GM18511 (cell line): Measurements from ENCODE around the gene CCDC167.
"Not testable (repeated sequence)": the region's sequence is repeated elsewhere in the genome, so short reads cannot be mapped to it uniquely, and the experiment has no call there.

ENCODE experiments used
- ATAC-seq: cut with Tn5 transposase; IDR thresholded peaks from one replicate; pipeline ENCODE4 v1.9.1; 2021; ENCODE audit warnings: mild to moderate bottlenecking, moderate library complexity; ENCODE audit not compliant: unreplicated experiment

CCDC167 gene

DNA sequence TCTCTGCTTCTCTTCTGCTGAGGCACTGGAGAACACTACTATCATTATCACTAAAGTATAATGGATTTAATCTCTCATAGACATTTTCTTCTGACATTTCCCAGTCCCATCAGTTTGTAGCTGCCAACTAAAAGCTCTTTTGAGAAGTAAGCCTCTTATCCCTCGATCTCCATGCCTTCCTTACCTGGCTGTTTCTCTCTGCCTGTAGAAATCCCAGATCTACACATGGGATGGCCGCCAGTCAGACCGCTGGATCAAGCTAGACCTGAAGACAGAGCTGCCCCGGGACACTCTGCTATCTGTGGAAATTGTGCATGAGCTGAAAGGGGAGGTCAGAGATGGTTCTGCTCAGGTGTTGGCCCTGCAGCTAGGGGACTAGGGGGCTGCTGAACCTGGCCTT lies 25.4 kb downstream of the CCDC167 start:
- no peak for ATAC-seq

DNA sequence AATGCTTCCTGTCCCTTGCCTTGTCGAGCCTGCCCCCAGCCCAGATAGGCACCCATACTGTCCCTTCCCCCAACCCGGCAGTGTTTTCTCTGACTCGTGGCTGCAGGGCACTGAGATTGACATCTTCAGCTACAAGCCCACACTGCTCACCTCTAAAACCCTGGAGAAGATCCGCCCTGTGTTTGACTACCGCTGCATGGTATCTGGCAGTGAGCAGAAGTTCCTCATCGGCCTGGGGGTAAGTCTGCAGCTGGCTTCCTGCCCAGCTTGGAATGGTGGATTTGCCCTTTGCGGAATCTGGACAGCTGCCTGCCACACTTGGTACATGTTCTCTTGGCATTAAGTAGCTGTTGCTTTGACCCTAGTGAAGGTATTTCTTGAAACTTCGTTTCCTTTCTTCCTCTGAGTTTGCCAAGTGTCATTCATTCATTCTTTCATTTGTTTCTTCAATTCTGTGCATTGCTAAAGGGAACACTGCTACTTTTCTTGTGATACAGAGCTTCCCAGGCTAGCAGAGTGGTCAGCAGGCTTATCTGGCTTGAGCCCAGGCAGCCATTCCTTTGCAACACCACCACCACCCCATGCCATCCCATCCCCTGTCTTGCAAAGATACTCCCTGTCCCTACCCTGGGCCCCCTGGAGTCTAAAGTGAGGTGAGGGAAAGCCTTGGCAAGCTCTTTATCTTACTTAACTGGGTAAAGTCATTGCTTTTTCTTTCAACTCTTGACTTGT lies 26.2 kb downstream of the CCDC167 start:
- ATAC-seq = no peak

DNA sequence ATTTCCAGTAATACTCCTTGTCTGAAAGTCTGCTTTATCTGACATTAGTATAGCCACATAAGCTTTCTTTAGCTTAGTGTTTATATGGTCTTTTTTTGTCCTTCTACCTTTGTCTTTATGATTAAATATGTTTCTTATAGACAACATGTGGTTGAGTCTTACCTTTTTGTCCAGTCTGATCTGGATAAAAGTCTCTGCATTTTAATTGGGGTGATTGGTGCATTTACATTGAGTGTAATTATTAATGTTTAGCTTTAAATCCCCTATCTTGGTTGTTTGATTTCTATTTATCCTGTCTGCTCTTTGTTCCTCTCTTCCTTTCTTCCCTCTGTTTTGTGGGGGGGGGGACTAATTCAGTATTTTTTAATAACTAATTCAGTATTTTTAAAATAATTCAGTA lies 32.0 kb downstream of the CCDC167 start:
- no peak for ATAC-seq

- no peak for ATAC-seq
Measured at GRCh38 chr6:37463110-37463509, 36.6 kb downstream of the CCDC167 start.

GRCh38 chr6:37460805-37461204 lies 38.9 kb downstream of the CCDC167 start:
- no peak for ATAC-seq

GRCh38 chr6:37459981-37460800 lies 39.5 kb downstream of the CCDC167 start:
- ATAC-seq = no peak

GRCh38 chr6:37456816-37457560 lies 42.7 kb downstream of the CCDC167 start:
- ATAC-seq = no peak

DNA sequence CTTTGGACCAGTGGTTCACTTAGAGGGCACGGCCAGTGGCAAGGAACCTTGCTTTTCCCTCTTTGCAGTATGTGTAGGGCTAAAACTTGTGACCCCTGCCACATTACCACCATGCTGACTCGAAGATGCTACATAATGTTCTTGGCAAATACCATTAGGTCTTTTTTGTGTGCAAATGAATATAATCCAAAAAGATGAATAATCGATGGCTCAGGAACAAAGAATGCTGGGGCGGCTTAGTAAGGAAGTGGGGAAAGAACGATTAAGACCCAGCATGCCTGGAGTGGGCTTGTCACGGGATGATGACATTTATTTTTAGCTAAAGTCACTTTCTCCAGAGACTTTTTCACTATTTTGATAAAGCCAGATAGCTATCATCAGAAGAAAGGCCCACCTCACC lies 43.6 kb downstream of the CCDC167 start:
- no peak for ATAC-seq

DNA sequence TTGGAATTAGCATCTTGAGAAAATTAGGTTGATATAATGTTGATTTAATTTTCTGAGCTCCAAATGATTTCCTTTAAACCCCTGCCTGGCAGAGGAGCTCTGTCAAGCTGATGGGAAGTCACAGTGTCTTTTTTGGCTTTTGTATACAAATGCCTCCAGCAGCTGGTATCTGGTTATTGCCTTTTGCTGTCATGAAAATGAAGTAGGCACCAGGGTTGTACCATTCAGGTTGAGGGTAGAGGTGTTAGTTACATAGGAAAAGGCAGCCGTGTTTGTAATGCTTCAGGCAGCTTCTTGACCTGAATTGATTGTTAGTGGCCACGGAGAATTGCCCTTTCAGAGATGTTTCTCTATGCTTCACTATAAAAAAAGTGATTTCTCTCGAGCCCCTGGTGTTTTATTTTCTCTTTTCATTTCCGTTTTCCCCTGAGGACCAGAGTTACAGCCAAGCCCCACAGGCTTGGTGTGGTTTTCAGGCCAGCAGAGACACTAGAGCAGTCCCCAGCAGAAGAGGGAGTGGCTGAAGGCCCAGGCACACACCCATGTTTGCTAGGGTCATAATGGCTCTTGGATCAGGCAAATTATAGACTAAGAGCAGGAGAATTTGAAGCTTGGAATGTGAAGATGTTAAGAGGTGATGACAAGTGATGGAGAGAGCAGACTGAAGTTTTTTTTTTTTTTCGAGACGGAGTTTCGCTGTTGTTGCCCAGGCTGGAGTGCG lies 45.1 kb downstream of the CCDC167 start:
- no peak for ATAC-seq

- ATAC-seq = no peak
Measured at GRCh38 chr6:37452522-37452921, 47.2 kb downstream of the CCDC167 start.

DNA sequence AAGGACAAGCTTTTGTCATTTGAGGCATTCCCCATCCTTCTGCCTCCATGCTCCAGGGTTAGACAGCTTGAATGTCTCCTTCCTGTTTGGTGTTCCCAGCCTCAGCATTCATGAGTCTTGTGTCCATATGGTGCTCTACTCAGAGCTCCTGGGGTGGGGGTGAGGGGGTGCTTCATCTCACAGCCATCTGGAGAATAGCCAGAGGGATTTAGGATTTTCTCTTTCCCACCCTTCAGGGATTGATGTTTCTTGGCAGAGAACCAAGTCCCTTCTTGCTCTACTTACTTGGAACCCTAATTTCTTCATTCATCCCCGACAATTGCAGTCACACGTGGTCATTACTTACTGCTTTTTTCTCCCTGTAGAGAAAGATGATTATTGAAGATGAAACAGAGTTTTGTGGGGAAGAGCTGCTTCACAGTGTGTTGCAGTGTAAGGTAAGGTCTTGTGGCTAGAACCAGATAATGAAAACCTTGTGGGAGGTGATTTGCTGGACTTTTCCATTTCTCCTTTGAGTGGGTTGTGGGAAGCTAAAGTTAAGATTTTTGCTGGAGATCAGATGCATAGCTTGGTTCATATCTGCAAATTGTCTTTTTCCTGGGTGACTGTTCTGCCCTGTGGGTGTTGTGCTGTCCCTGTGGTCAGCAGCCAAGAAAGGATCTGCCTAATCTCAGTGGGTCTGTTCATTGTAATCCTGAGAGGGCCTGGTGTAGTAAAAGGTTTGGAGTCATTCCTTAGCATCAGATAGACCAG lies 48.1 kb downstream of the CCDC167 start:
- ATAC-seq = no peak

DNA sequence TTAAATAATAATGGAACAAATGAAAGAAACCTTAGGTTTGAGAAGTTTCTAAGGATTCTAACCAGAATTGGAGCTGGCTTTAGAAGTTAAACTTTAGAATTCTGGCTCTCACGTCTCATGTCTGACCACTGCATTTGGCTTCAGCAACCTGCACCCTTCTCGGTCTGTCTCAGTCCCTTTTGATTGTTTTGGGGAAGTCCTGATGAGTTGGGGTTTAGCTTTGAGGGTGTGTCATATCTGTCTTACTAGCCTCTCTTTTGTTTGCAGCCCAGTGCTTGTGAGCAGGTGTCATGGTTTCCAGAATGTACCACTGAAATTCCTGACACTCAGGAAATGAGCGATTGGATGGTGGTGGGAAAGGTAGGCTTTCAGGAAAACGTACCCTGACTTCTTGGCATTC lies 49.7 kb downstream of the CCDC167 start:
- ATAC-seq = no peak

DNA sequence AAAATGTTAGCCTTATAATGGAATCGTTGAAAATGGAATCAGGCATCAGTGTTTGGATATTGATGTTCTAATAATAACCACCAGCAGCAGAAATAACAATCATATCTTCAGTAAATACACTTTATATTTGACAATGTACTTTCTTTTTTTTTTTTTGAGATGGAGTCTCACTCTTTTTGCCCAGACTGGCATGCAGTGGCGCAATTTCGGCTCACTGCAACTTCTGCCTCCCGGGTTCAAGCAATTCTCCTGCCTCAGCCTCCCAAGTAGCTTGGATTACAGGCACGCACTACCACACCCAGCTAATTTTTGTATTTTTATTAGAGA lies 56.5 kb downstream of the CCDC167 start:
- not testable (repeated sequence) for ATAC-seq

DNA sequence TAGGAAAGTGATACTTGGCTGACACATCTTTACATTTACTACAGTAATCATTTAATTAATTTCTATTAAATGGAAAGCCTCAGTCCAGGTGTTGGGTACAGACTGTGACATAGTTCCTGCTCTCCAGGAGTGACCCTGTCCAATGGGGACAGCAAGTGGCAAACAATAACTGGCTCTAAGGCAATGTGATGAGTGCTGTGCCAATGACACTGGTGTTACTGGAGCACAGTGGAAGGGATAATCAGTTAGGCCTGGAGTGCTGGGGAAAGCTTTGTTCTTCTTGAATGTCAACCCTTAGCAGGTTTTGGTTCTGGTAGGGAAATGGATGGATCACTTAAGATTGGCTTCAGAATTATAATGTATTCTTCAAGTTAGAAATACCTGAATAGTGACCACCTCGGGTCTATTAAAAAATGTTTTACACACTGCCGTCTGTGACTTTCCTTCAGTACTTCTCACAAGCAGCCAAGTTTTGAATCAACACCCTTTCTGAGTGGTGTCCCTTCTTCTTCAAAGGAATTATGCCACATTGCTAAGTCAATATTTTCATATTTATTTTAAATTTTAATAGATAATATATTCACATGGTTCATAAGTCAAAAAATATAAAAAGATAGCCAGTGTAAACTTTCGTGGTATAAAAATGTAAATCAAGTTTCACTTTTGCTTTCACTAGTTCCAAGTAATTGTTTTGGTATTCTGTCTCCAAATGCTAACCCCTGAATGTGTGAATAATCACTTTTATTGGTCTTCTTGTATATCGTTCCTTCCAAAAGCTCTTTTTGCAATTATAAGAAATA lies 57.1 kb downstream of the CCDC167 start:
- no peak for ATAC-seq

GRCh38 chr6:37441651-37442050 lies 58.0 kb downstream of the CCDC167 start:
- no peak for ATAC-seq

GRCh38 chr6:37438930-37439329 lies 60.8 kb downstream of the CCDC167 start:
- ATAC-seq = no peak

DNA sequence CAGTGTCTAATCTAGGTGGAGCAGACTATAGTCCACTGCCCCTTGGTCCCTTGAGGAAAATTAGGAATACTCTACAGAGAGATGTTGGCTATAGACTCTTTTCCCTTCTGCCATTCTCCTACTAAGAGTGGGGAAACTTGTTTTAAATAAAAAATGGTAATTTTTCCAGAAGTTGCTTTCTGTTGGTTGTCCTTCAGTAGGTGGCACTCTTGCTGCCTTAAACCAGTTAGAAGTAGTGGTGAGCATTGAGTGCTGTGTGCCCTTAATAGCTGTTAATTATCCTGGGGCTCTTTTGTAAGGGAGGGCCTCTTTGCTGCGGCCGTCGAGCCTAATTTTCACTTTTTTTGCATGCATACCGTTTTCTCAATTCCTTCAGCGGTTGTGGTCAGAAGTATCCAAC lies 63.9 kb downstream of the CCDC167 start:
- no peak for ATAC-seq

- no peak for ATAC-seq
Measured at GRCh38 chr6:37435373-37435772, 64.3 kb downstream of the CCDC167 start.

DNA sequence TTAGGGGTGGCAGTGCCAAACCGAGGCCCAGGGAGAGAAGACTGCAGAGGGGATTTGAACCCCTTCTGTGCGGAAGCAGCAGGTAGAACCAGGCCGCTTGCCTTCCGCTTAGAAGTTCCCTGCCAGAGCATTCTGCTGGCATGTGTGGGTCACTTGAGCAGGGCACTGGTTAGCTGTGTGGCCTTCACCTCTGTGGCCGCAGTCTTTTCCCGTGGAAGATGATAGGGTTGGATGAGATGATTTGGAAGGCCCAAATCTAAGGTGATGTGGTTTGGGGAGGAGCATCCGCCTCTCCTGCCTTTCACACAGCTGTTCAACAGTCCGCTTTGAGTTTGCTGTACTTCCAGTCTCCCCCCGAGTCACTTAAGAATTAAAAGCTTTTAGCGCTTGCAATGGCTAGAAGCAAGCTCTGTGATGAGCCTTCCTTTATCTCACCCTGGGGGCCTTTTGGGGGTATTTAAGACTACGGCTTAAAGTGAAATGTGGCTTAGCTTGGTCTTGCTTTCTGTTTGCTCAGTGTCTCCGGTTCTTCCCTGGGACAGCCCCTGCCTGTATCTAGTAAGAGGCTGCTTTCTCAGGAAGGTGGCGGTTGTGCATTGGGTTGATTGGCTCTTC lies 65.9 kb downstream of the CCDC167 start:
- ATAC-seq = peak; percentile 38
